Inferior parietal cortex (tissue), 1 donor: ENCODE data around the gene DMTF1.
A peak's percentile ranks its signal among the peaks of the same experiment; 100 is the strongest.

ENCODE experiments used
- DNase-seq: peaks from one replicate; pipeline ENCODE4 v3.0.0-alpha.2; 2016; ENCODE audit errors: extremely low spot score

DMTF1 gene

GRCh38 chr7:87147500-87147899, 4.8 kb upstream of the DMTF1 start:
- no peak for DNase-seq

- peak; percentile 69 for DNase-seq
These were observed 3.8 kb upstream of the DMTF1 start for GRCh38 chr7:87148332-87148955.

DNA sequence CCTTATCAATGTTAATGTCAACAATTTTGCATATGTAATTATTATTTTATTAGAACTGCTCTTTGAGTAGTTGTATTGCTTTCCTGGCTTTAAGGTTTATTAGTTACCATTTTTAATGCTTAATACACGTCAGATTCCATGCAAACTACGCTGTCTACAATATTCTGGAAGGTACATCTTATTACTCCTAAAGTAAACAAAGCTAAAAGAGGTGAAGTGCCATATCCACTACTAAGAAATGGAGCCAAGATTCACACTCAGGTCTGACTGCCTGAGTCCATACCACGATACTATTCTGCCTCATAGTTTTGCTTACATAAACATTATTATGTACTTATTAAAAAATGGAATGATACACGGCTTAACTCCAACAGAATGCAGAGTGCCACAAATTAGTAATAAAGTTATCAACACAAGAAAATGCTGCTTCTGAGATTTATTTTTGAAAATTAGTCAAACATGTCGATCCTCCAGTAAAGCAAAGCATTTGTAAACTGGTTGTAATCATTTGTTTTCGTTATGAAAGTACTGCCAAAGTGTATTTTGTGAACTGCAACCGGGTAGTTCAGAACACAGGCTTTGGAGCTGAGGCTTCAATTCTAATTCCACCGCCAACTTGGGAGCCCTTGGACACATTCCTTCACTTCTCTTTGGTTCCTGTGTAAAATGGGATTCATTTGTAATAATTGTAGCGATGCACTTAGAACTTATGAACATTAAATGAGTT, 1.1 kb upstream of the DMTF1 start:
- DNase-seq, result no peak

GRCh38 chr7:87151729-87152111, 533 bp upstream of the DMTF1 start:
- DNase-seq, result no peak

GRCh38 chr7:87152897-87153641, 816 bp downstream of the DMTF1 start:
- DNase-seq, result peak; percentile 42

GRCh38 chr7:87154166-87154565, 1.9 kb downstream of the DMTF1 start:
- DNase-seq, result no peak

DNA sequence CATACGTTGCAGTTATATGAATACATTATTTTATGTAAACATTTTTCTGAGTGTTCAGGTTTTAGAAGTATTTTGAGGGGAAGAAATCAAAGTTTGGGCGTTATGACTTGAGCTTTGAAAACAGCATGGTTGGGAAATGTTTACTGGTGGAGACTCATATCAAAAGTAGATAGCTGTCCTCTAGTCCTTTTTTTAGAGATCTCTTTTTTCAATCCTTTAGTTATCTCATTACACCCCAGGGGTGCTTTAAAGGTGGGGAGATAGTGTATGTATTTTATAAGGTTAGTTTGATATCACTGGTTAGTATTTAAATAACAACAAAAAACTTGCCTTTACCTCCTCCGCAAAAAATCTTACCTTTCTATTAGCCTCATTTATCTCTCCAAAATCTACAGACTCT, 2.3 kb downstream of the DMTF1 start:
- no peak for DNase-seq

- no peak for DNase-seq
These were observed 3.5 kb downstream of the DMTF1 start for GRCh38 chr7:87155788-87156187.

- DNase-seq, result no peak
These were observed 4.5 kb downstream of the DMTF1 start for GRCh38 chr7:87156709-87157108.

- no peak for DNase-seq
These were observed 7.3 kb downstream of the DMTF1 start for GRCh38 chr7:87159538-87159937.

DNA sequence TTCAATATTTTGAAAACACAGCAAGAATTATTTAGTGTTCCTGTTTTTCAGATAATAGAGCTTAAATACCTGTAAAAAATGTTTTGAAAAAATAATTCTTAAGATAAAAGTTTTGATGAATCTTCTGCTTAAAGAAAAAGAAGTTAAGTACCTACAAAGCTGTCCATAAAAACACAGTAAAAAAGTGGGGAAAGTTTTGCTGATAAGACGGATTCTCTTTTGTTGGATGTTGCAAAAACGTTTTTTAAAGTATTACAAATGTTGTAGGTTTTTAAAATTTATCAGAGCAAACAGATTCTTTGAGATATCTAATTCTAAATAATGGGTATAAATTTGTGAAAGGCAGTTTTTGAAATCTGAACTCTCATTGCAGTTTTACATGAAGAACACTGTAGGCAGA, 12.2 kb downstream of the DMTF1 start:
- DNase-seq, result no peak

DNA sequence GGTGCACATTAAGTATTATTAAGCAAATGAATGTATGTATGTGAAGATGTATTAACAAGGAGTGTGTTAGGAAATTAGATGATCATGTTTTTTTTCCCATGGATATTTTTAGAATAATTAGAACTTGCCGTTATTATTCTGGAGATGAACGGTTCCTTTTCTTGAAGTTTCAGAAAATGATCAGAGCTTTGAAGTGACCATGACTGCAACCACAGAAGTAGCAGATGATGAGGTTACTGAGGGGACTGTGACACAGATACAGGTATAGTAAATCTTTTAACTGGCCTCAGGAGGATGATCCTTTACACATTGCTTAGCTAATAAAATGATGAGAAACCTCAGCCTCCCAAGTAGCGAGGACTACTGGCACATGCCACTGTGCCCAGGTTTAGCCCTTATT, 18.6 kb downstream of the DMTF1 start:
- no peak for DNase-seq

DNA sequence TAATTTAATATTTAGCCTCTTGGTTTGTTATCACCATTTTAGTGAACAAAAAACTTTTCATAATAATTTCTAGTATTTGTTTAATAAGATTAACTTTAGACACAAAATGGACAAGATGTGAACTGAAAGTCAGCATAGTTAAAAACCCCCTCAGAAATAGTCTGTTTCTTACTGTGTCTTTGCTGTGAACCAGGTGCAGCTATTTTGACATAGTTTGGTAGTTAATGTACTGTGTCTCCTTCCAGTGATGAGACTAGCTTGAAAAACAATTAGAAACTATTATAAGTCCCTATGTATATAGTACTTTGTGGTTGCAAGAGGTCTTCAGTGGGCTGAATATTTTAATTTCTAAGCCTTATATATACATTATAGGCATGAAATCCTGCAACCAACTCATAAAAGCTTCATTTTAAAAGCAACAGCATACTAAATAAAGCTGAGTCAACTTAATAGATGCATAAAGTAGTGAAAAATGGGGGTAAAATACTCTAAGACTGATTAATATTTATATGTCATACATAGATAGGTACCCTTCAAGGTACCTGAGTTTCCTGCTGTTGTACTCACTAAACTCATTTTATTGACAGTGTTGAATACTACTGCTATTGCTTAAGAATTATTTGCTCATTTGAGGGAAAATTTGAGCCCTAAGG, 19.2 kb downstream of the DMTF1 start:
- DNase-seq, result no peak

- DNase-seq, result no peak
These were observed 21.2 kb downstream of the DMTF1 start for GRCh38 chr7:87173471-87173870.

GRCh38 chr7:87178320-87178719, 26.1 kb downstream of the DMTF1 start:
- DNase-seq, result no peak

GRCh38 chr7:87179180-87179579, 26.9 kb downstream of the DMTF1 start:
- no peak for DNase-seq

DNA sequence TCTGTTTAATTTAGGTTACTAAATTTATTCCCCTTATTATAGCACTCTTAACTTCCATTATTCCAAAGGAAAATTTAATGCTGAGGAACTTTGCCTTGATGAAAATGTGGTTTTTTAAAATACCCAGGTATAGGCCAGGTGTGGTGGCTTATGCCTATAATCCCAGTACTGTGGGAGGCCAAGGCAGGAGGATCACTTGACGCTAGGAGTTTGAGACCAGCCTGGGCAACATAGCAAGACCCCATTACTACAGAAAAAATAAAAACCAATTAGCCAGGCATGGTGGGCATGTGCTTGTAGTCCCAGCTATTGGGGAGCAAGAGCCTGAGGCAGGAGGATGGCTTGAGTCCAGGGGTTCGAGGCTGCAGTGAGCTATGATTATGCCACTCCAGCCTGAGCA, 34.9 kb downstream of the DMTF1 start:
- no peak for DNase-seq

DNA sequence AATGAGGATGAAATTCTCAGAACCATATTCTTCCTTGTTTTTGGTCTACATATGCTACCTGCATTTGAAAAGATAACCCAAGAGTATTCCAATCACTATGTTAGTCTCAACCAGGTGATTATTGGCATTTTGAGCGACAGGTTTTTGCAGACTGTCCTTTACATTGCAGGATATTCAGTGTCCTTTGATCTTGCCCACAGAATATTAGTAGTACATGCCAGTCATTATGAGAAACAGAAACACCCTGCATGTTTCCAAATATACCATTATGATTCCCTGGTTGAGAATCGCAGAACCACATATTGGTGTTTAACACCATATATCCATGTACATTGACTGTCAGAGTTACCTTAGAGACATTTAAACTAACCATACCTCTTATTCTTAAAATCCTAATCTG, 36.7 kb downstream of the DMTF1 start:
- DNase-seq, result no peak

DNA sequence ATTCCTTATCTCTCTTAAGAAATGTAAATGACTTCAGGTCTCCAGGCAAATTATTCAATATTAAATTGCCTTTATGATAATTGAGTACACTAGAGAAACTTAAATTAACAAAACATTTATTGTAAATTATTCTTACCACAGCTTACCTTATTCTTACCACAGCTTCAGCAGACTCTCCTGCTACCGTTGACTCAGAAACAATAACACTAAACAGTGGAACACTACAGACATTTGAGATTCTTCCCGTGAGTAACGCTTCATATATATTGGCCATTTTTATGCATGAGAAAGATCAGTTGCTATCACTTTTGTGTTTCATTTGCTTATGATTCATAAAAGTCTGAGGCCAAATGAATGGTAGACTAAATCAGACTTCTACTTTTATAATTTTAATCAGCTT, 38.5 kb downstream of the DMTF1 start:
- no peak for DNase-seq

GRCh38 chr7:87192784-87193487, 40.7 kb downstream of the DMTF1 start:
- no peak for DNase-seq

DNA sequence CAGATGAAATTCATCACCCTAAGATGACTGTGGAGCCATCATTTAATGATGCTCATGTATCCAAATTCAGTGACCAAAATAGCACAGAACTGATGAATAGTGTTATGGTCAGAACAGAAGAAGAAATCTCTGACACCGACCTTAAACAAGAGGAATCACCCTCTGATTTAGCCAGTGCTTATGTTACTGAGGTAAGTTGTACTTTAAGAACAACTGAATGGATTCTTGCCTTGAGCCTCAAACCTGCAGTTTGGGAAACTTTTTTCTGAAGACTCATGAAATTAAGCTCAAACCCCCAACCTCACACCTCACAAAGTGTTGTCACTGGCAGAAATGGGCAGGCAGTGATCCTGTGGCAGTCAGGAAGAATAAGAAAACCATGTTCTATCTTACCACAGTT, 41.7 kb downstream of the DMTF1 start:
- DNase-seq, result no peak

DNA sequence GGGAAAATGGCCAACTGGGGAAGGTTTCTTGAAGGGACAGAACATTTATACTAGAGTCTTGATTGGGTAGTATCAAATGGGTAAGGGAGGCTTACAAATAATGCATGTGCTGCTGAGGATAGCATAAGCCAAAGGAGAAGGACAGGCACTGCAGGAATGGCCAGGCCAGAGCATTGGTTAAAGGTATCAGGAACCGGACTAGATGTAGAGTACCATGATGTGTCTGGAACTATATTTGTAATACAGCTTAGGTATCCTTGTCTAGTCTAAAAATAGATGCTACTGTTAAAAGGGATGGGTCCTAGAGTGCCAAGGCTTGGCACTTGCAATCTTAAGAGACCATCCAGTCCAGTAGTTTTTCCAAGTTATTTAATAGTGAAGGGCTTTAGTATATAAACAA, 47.0 kb downstream of the DMTF1 start:
- no peak for DNase-seq
